HFFc6 (cell line): ENCODE data around the gene OSTM1. TPM values are rescaled to one million over a fixed set of nuclear protein-coding genes. Genes with fewer than 3 reads are reported as not detected.

Experiments used
- DNase-seq: peaks from one replicate; pipeline ENCODE4 v3.0.0-alpha.2; 2018
- H3K27ac Mint-ChIP-seq: 2 replicates; pipeline ENCODE4 v1.8.0; 2020; ENCODE audit warnings: mild to moderate bottlenecking, mixed read lengths
- H3K27me3 Mint-ChIP-seq: 2 replicates; pipeline ENCODE4 v1.8.0; 2021; ENCODE audit warnings: mild to moderate bottlenecking, moderate library complexity, mixed read lengths; ENCODE audit not compliant: insufficient read depth
- H3K36me3 Mint-ChIP-seq: 2 replicates; pipeline ENCODE4 v1.8.0; 2021; ENCODE audit warnings: low read depth, mixed read lengths
- H3K4me1 Mint-ChIP-seq: 2 replicates; pipeline ENCODE4 v1.8.0; 2020; ENCODE audit warnings: low read depth, mixed read lengths
- H3K4me3 Mint-ChIP-seq: 2 replicates; pipeline ENCODE4 v1.8.0; 2020; ENCODE audit warnings: mild to moderate bottlenecking, moderate library complexity, mixed read lengths
- H3K9me3 Mint-ChIP-seq: 2 replicates; pipeline ENCODE4 v1.8.0; 2020; ENCODE audit warnings: mild to moderate bottlenecking, mixed read lengths
- total RNA-seq, 6 experiments: library from RNA; stranded (reverse); fragmentation: NEBNext Ultra II Directional; extraction: Animal tissue kit (Norgen Biotek cat#: 25700); gene quantifications; 2 replicates in 1 of 6; 3 replicates in 5 of 6; pipeline ENCODE4 v1.2.3, GENCODE V29; 2021
- TF ChIP-seq, protein P1 (sequence below): fragments of 200-600 bp; sonication (generic); IDR thresholded peaks from 2 replicates; pipeline ENCODE4 v1.5.0; 2021; ENCODE audit warnings: antibody characterized with exemption, mild to moderate bottlenecking

OSTM1 gene
- total RNA-seq, 6 experiments from 2014 or later, result 42.8 to 52.6 (median 48.7) TPM

DNA sequence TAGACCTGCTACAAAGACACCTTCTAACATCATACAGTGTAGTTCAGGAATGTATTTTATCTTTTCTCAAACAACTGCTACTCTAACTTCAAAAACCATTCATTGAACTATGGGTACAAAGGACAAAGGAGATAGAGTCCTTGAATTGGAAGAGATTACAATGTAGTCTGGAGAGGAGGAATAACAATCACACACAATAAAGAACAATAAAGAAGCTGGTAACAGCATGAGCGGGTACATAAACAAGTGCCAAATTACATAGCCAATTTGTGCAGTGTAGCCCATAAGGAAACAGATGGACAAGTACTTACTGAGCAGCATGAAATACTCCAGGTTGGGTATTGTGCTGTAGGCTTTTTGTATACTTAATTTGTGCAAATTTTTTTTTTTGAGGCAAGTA is 44.3 kb downstream of the OSTM1 start:
- Mint-ChIP-seq H3K27ac (no peak overlapping the region), H3K4me3 (no peak overlapping the region), H3K4me1 (no peaks in the 10 kb centered on the region), H3K36me3 (no peaks in the 10 kb centered on the region), H3K27me3 (peaks cover 2% of the 10 kb centered on the region; the same call in 1 of the 2 replicates), H3K9me3 (no peaks in the 10 kb centered on the region)
- no peak for DNase-seq
- TF ChIP-seq, protein P1, sequence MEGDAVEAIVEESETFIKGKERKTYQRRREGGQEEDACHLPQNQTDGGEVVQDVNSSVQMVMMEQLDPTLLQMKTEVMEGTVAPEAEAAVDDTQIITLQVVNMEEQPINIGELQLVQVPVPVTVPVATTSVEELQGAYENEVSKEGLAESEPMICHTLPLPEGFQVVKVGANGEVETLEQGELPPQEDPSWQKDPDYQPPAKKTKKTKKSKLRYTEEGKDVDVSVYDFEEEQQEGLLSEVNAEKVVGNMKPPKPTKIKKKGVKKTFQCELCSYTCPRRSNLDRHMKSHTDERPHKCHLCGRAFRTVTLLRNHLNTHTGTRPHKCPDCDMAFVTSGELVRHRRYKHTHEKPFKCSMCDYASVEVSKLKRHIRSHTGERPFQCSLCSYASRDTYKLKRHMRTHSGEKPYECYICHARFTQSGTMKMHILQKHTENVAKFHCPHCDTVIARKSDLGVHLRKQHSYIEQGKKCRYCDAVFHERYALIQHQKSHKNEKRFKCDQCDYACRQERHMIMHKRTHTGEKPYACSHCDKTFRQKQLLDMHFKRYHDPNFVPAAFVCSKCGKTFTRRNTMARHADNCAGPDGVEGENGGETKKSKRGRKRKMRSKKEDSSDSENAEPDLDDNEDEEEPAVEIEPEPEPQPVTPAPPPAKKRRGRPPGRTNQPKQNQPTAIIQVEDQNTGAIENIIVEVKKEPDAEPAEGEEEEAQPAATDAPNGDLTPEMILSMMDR, result no peak

DNA sequence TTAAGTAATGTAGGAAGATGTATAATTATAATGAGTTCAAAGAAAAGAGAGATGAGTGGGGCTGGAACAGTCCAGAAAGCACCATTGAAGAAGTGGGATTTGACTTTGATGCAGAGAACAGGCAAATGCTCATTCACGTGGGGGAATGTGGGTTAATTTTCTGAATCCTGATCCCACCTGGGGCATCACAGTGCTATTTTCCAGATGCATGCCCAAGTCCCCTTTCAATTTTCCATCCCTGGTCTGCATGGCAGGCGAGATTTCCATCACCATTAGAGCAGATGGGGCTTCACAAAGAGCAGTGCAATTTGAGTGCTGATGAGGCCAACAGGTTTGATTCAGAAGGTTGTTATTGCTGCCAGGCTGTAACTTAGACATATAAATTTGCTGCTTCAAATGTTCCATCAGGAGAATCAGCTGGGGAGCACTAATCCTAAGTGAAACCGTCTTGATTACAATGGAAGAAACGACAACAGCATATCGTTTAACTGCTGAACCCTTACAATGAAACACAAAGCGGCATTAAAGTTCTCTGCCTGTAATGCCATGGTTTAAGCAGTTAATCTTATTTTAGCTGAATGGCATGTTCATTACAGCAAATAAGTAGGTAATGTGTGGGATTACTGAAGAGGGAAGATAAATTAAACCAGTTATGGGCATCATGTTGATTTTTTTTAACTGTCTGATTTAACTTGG is 45.2 kb downstream of the OSTM1 start:
- H3K9me3 Mint-ChIP-seq, result no peaks in the 10 kb centered on the region
- no peaks in the 10 kb centered on the region for H3K4me1 Mint-ChIP-seq
- H3K27ac Mint-ChIP-seq, result no peak overlapping the region
- no peaks in the 10 kb centered on the region for H3K36me3 Mint-ChIP-seq
- peaks cover 2% of the 10 kb centered on the region; the same call in 1 of the 2 replicates for H3K27me3 Mint-ChIP-seq
- DNase-seq, result no peak
- no peak overlapping the region for H3K4me3 Mint-ChIP-seq
- TF ChIP-seq, protein P1, result no peak

DNA sequence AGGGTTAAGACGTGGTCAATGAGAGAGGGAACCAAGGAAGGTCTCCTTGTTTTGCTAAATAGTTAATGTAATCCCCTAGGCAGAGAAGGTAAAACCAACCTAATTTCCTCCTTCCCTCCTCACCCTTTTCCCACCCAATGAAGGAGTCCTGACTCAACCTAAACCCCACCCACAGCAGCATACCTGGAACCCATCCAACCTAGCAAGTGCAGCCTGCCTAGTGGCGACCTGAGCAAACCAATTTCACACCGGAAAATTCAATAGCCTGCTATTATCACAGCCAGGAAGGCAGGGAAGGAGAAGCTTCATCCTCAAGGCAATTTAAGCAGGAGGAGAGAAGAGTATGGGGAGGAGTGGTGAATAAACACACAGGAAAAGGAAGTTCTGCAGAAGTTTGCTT is 46.9 kb downstream of the OSTM1 start:
- DNase-seq, result no peak
- TF ChIP-seq, protein P1, result no peak
- Mint-ChIP-seq H3K4me1 (no peaks in the 10 kb centered on the region), H3K36me3 (no peaks in the 10 kb centered on the region), H3K27me3 (peaks cover 2% of the 10 kb centered on the region; the same call in 1 of the 2 replicates), H3K9me3 (no peaks in the 10 kb centered on the region), H3K4me3 (no peak overlapping the region), H3K27ac (no peak overlapping the region)

DNA sequence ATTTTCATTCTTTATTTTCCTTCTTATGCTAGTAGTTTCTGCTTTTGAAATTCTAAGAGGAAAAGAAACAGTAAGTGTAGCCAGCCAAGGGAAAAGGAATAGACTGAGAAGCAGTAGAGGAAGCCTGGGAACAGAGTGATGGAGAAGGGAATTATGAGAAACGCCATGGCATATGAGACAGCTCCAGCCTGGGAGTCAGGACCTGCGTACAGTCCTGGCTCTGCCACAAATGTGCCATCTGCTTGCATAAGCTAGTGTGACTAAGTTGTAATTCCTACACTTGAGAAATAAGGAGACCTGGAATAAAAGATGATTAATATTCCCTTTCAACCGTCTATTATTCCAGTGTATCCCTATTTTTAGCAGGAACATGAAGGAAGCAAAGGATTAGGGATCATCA is 47.5 kb downstream of the OSTM1 start:
- Mint-ChIP-seq H3K4me3 (no peak overlapping the region), H3K9me3 (no peaks in the 10 kb centered on the region), H3K27ac (no peak overlapping the region), H3K27me3 (peaks cover 2% of the 10 kb centered on the region; the same call in 1 of the 2 replicates), H3K36me3 (no peaks in the 10 kb centered on the region), H3K4me1 (no peaks in the 10 kb centered on the region)
- no peak for DNase-seq
- TF ChIP-seq, protein P1, result no peak

DNA sequence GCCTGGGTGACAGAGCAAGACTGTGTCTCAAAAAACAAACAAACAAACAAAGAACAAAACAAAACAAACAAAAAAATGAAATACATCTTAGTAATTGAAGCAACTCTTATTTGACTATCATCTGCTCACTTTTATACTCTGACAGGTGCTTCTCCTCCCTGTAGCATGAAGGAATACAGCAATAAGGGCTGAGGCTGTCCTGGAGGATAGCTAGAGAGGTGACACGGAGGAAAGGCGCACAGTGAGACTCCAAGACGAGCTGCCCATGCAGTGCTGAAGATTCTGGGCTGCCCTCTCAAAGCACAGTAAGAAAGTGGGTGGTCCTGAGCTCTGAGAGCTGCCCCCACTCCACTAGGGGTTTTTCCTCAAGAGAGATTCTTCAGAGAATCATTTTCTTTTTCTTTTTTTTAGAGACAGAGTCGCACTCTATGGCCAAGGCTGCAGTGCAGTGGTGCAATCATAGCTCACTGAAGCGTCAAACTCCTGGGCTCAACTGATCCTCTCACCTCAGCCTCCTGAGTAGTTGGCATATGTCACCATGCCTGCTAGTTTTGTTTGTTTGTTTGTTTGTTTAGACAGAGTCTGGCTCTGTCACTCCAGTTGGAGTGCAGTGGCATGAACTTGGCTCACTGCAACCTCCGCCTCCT is 50.0 kb downstream of the OSTM1 start:
- Mint-ChIP-seq H3K4me1 (no peaks in the 10 kb centered on the region), H3K4me3 (no peak overlapping the region), H3K9me3 (no peaks in the 10 kb centered on the region), H3K36me3 (no peaks in the 10 kb centered on the region), H3K27ac (no peak overlapping the region), H3K27me3 (peaks cover 2% of the 10 kb centered on the region; the same call in 1 of the 2 replicates)
- TF ChIP-seq, protein P1, result no peak
- DNase-seq, result no peak
